ENCODE data around the gene ZC3H13. TPM values are rescaled to one million over a fixed set of nuclear protein-coding genes. Genes with fewer than 3 reads are reported as not detected.

Gene ZC3H13
- total RNA-seq, 4 donors from 2014 or later: 22.7 to 49.0 (median 24.9) TPM

- no peak for TF ChIP-seq CTCF (IDR thresholded peaks at IDR 0.05)
- DNase-seq (ENCODE audit: low spot score) (no peak), ATAC-seq (ENCODE audit: low FRiP score) (no peak)
Measured at GRCh38 chr13:46097663-46098062, 45.1 kb upstream of the ZC3H13 start.

GRCh38 chr13:46097015-46097414, 44.5 kb upstream of the ZC3H13 start:
- ATAC-seq (ENCODE audit: low FRiP score): no peak
- no peak for TF ChIP-seq CTCF (IDR thresholded peaks at IDR 0.05)
- DNase-seq (ENCODE audit: low spot score): no peak

GRCh38 chr13:46094478-46094877, 41.9 kb upstream of the ZC3H13 start:
- TF ChIP-seq CTCF (IDR thresholded peaks at IDR 0.05): no peak
- ATAC-seq (ENCODE audit: low FRiP score) (no peak), DNase-seq (ENCODE audit: low spot score) (no peak)

- no peak for ATAC-seq (ENCODE audit: low FRiP score)
- no peak for DNase-seq (ENCODE audit: low spot score)
- no peak for TF ChIP-seq CTCF (IDR thresholded peaks at IDR 0.05)
Measured at GRCh38 chr13:46088821-46089562, 36.4 kb upstream of the ZC3H13 start.

- ATAC-seq (ENCODE audit: low FRiP score) (no peak), DNase-seq (ENCODE audit: low spot score) (no peak)
- TF ChIP-seq CTCF (IDR thresholded peaks at IDR 0.05): no peak
Measured at GRCh38 chr13:46087481-46087880, 34.9 kb upstream of the ZC3H13 start.

GRCh38 chr13:46086985-46087384, 34.4 kb upstream of the ZC3H13 start:
- no peak for TF ChIP-seq CTCF (IDR thresholded peaks at IDR 0.05)
- ATAC-seq (ENCODE audit: low FRiP score) (no peak), DNase-seq (ENCODE audit: low spot score) (no peak)

GRCh38 chr13:46086421-46086922, 33.9 kb upstream of the ZC3H13 start:
- no peak for ATAC-seq (ENCODE audit: low FRiP score)
- DNase-seq (ENCODE audit: low spot score): no peak
- no peak for TF ChIP-seq CTCF (IDR thresholded peaks at IDR 0.05)

Measured in omental fat pad (tissue), 4 donors.